H7 (cell line): ENCODE results near the gene HCFC1R1. TPM values are rescaled to one million over a fixed set of nuclear protein-coding genes. Genes with fewer than 3 reads are reported as not detected.
"Not testable (repeated sequence)": the region's sequence is repeated elsewhere in the genome, so short reads cannot be mapped to it uniquely, and the experiment has no call there.

ENCODE experiments used
- DNase-seq: peaks from one replicate; pipeline ENCODE4 v3.0.0; 2012
- H3K27me3 ChIP-seq: 2 replicates; pipeline ENCODE4 v1.6.0; 2011; ENCODE audit warnings: mild to moderate bottlenecking, low read length; ENCODE audit not compliant: control insufficient read depth, insufficient read depth
- H3K36me3 ChIP-seq: replicated peaks from 2 replicates; pipeline ENCODE4 v1.5.1; 2011; ENCODE audit warnings: low read length; ENCODE audit not compliant: control insufficient read depth, insufficient read depth
- H3K4me3 ChIP-seq: 2 replicates; pipeline ENCODE4 v1.5.1; 2011; ENCODE audit warnings: low read depth, mild to moderate bottlenecking, control low read depth, low read length, moderate library complexity; ENCODE audit not compliant: insufficient read depth
- total RNA-seq: library from RNA; depleted of rRNA; stranded (reverse); fragments of >200 nt; shearing (Covaris generic); gene quantifications from 2 replicates; pipeline ENCODE4 v1.2.3, GENCODE V29; 2014; rRNA removed

HCFC1R1 gene
- total RNA-seq: 114 and 156 TPM in 2 replicates

GRCh38 chr16:3023669-3024478, at the start of gene HCFC1R1, which contains the start of gene THOC6:
HCFC1R1 (minus strand) TSS chr16:3023942; CDS start chr16:3023941, 1 bp downstream.
THOC6 (plus strand) TSS chr16:3024035; CDS start chr16:3024327, 292 bp downstream.
- Histone ChIP-seq H3K4me3 (peak within 1 kb of the TSS; percentile 77), H3K27me3 (peaks cover 4% of the 10 kb centered on the region; the same call in 1 of the 2 replicates), H3K36me3 (peaks cover 14% of the 10 kb centered on the region)
- DNase-seq: peak; percentile 95

GRCh38 chr16:3073448-3073847, 49.7 kb upstream of the HCFC1R1 start:
- DNase-seq: no peak
- no peaks in the 10 kb centered on the region for H3K27me3 ChIP-seq
- H3K36me3 ChIP-seq: no peaks in the 10 kb centered on the region
- H3K4me3 ChIP-seq: no peak overlapping the region

GRCh38 chr16:3072576-3073263, 49.0 kb upstream of the HCFC1R1 start:
- not testable (repeated sequence) for H3K36me3 ChIP-seq, H3K4me3 ChIP-seq, DNase-seq, H3K27me3 ChIP-seq

GRCh38 chr16:3072148-3072547, 48.4 kb upstream of the HCFC1R1 start:
- not testable (repeated sequence) for H3K27me3 ChIP-seq, H3K36me3 ChIP-seq, H3K4me3 ChIP-seq, DNase-seq

- Histone ChIP-seq H3K27me3 (no peaks in the 10 kb centered on the region), H3K4me3 (no peak overlapping the region), H3K36me3 (no peaks in the 10 kb centered on the region)
- no peak for DNase-seq
These were observed 47.9 kb upstream of the HCFC1R1 start for GRCh38 chr16:3071655-3072054.

- Histone ChIP-seq H3K36me3 (no peaks in the 10 kb centered on the region), H3K4me3 (no peak overlapping the region), H3K27me3 (no peaks in the 10 kb centered on the region)
- no peak for DNase-seq
These were observed 46.9 kb upstream of the HCFC1R1 start for GRCh38 chr16:3070608-3071111.

- not testable (repeated sequence) for DNase-seq, H3K27me3 ChIP-seq, H3K4me3 ChIP-seq, H3K36me3 ChIP-seq
These were observed 45.4 kb upstream of the HCFC1R1 start for GRCh38 chr16:3069146-3069545.

GRCh38 chr16:3068487-3068886, 44.7 kb upstream of the HCFC1R1 start:
- DNase-seq: no peak
- Histone ChIP-seq H3K27me3 (no peaks in the 10 kb centered on the region), H3K36me3 (no peaks in the 10 kb centered on the region), H3K4me3 (no peak overlapping the region)

- H3K36me3 ChIP-seq: no peaks in the 10 kb centered on the region
- DNase-seq: no peak
- no peak overlapping the region for H3K4me3 ChIP-seq
- H3K27me3 ChIP-seq: no peaks in the 10 kb centered on the region
These were observed 42.7 kb upstream of the HCFC1R1 start for GRCh38 chr16:3066440-3066748.

GRCh38 chr16:3065742-3066439, 42.1 kb upstream of the HCFC1R1 start:
- Histone ChIP-seq H3K36me3 (no peaks in the 10 kb centered on the region), H3K27me3 (no peaks in the 10 kb centered on the region), H3K4me3 (no peak overlapping the region)
- peak; percentile 58 for DNase-seq

GRCh38 chr16:3065069-3065741, 41.5 kb upstream of the HCFC1R1 start, which contains the start of gene IL32:
IL32 (plus strand) TSS chr16:3065640; CDS start chr16:3065812, 172 bp downstream.
- Histone ChIP-seq H3K27me3 (no peaks in the 10 kb centered on the region), H3K36me3 (no peaks in the 10 kb centered on the region), H3K4me3 (no peak within 1 kb of the TSS)
- DNase-seq: peak; percentile 74

GRCh38 chr16:3063625-3064386, 40.1 kb upstream of the HCFC1R1 start:
- no peak for DNase-seq
- Histone ChIP-seq H3K4me3 (no peak overlapping the region), H3K36me3 (no peaks in the 10 kb centered on the region), H3K27me3 (no peaks in the 10 kb centered on the region)

- H3K4me3 ChIP-seq: no peak overlapping the region
- no peaks in the 10 kb centered on the region for H3K36me3 ChIP-seq
- DNase-seq: no peak
- no peaks in the 10 kb centered on the region for H3K27me3 ChIP-seq
These were observed 38.8 kb upstream of the HCFC1R1 start for GRCh38 chr16:3062553-3062952.
